HG03442 (cell line): ENCODE data around the gene PPFIBP2.
"Not testable (repeated sequence)": the region's sequence is repeated elsewhere in the genome, so short reads cannot be mapped to it uniquely, and the experiment has no call there.

ENCODE experiments used
- ATAC-seq: cut with Tn5 transposase; IDR thresholded peaks from one replicate; pipeline ENCODE4 v1.9.1; 2021; ENCODE audit warnings: mild to moderate bottlenecking, moderate library complexity; ENCODE audit not compliant: unreplicated experiment

Gene PPFIBP2

GRCh38 chr11:7498193-7498592 lies 15.6 kb upstream of the PPFIBP2 start:
- no peak for ATAC-seq

- no peak for ATAC-seq
These were observed 14.7 kb upstream of the PPFIBP2 start for GRCh38 chr11:7499081-7499480.

- ATAC-seq = no peak
These were observed 13.5 kb upstream of the PPFIBP2 start for GRCh38 chr11:7500251-7500650.

- ATAC-seq = no peak
These were observed 12.5 kb upstream of the PPFIBP2 start for GRCh38 chr11:7501251-7501650.

- ATAC-seq = peak; percentile 53
These were observed 11.9 kb upstream of the PPFIBP2 start for GRCh38 chr11:7501894-7502293.

GRCh38 chr11:7506243-7506642 lies 7.6 kb upstream of the PPFIBP2 start:
- no peak for ATAC-seq

GRCh38 chr11:7508087-7508486 lies 5.7 kb upstream of the PPFIBP2 start:
- ATAC-seq = no peak

- no peak for ATAC-seq
These were observed 3.8 kb upstream of the PPFIBP2 start for GRCh38 chr11:7509966-7510365.

- no peak for ATAC-seq
These were observed 2.4 kb upstream of the PPFIBP2 start for GRCh38 chr11:7511401-7511800.

GRCh38 chr11:7512525-7513233 lies 1.1 kb upstream of the PPFIBP2 start:
- ATAC-seq = peak; percentile 64

- no peak for ATAC-seq
These were observed 346 bp downstream of the PPFIBP2 start for GRCh38 chr11:7514099-7514591.

GRCh38 chr11:7515447-7515886 lies 1.7 kb downstream of the PPFIBP2 start:
- ATAC-seq = no peak

- no peak for ATAC-seq
These were observed 2.7 kb downstream of the PPFIBP2 start for GRCh38 chr11:7516475-7516874.

GRCh38 chr11:7517743-7518142 lies 3.9 kb downstream of the PPFIBP2 start:
- ATAC-seq = not testable (repeated sequence)

GRCh38 chr11:7518811-7519562 lies 5.2 kb downstream of the PPFIBP2 start:
- ATAC-seq = no peak

- peak; percentile 57 for ATAC-seq
These were observed 6.5 kb downstream of the PPFIBP2 start for GRCh38 chr11:7520011-7520942.

- peak; percentile 73 for ATAC-seq
These were observed 7.2 kb downstream of the PPFIBP2 start for GRCh38 chr11:7520981-7521487.

GRCh38 chr11:7522121-7522520 lies 8.3 kb downstream of the PPFIBP2 start:
- no peak for ATAC-seq

GRCh38 chr11:7522546-7522945 lies 8.7 kb downstream of the PPFIBP2 start:
- no peak for ATAC-seq

GRCh38 chr11:7523416-7524210 lies 9.8 kb downstream of the PPFIBP2 start:
- ATAC-seq = no peak
